ENCODE measurements around the gene EME2. TPM values are rescaled to one million over a fixed set of nuclear protein-coding genes. Genes with fewer than 3 reads are reported as not detected.

The EME2 gene
- total and polyA plus RNA-seq, 2 of the 13 experiments (the other 11 are each of a cell fraction or from before 2014, with no cell fraction given), result 4.4 to 7.6 TPM

GRCh38 chr16:1779741-1780676 is 7.4 kb downstream of the EME2 start:
- Histone ChIP-seq H2AFZ (ENCODE audit: low read length) (no peak overlapping the region), H3K4me2 (ENCODE audit: low read depth, low read length) (no peak overlapping the region), H3K4me3 (replicated peaks in 1 of 3; ENCODE audit: insufficient read depth in 1 of 3, low read depth in 2 of 3, low read length in 3 of 3) (no peak overlapping the region), H3K27me3 (ENCODE audit: control insufficient read depth in 1 of 2, insufficient read depth in 2 of 2, low read length in 2 of 2) (peaks cover 0 to 2% of the 10 kb centered on the region in 2 experiments; a peak in 1 of 5 replicates), H3K9ac (ENCODE audit: insufficient read depth, low read depth, low read length) (no peak overlapping the region), H4K20me1 (ENCODE audit: insufficient read depth, low read length) (peaks cover 4% of the 10 kb centered on the region; the same call in 1 of the 2 replicates), H3K9me3 (ENCODE audit: low read length) (no peaks in the 10 kb centered on the region), H3K79me2 (ENCODE audit: insufficient read depth, low read length) (peaks cover 19% of the 10 kb centered on the region), H3K36me3 (replicated peaks in 1 of 2; ENCODE audit: control insufficient read depth in 1 of 2, insufficient read depth in 2 of 2, low read length in 2 of 2) (peaks cover 5 to 13% of the 10 kb centered on the region in 2 experiments; a peak in 3 of 5 replicates), H3K4me1 (ENCODE audit: insufficient read depth, low read length) (peaks cover 23% of the 10 kb centered on the region), H3K27ac (ENCODE audit: extremely low read length, insufficient read depth, low read length) (no peak overlapping the region)
- TF ChIP-seq AGO1 (IDR thresholded peaks at IDR 0.05; ENCODE audit: low read depth, low read length, poor library complexity, severe bottlenecking) (peak; percentile 97), AGO2 (optimal IDR thresholded peaks at IDR 0.05; ENCODE audit: low read depth, low read length) (peak; percentile 96), RBFOX2 (IDR thresholded peaks at IDR 0.05; ENCODE audit: low read depth, low read length) (peak; percentile 75), POLR2A (IDR thresholded peaks at IDR 0.05; ENCODE audit: insufficient read depth in 1 of 2, low read depth in 2 of 2, low read length in 2 of 2) (peak in 1 of 2 experiments; percentile 56; a peak in 2 of 4 replicates), MIER2 (CRISPR knock-in tag; IDR thresholded peaks at IDR 0.05) (no peak), ZNF333 (CRISPR knock-in tag; IDR thresholded peaks at IDR 0.05; ENCODE audit: borderline replicate concordance) (no peak), ATF3 (CRISPR knock-in tag; IDR thresholded peaks at IDR 0.05) (no peak), SSRP1 (CRISPR knock-in tag; IDR thresholded peaks at IDR 0.05) (0 out of 2 replicates have a peak, but pooled peaks have one; percentile 41), POLR2G (IDR thresholded peaks at IDR 0.05; ENCODE audit: low read depth, low read length) (0 out of 2 replicates have a peak, but pooled peaks have one; percentile 41)
- no peak for DNase-seq (ENCODE audit: low spot score)
- BruUV-seq (replicated peaks), result TSS peak; percentile 49
- no peak for ATAC-seq
- FAIRE-seq, result no peak
- ChIA-PET CTCF (ENCODE audit: low intra/inter-chr PET ratio, low total read pairs) (no interaction called here), POLR2A (interaction anchor here (1.2 to 1.6 kb wide), 4 partner anchors 14 to 160 kb away, joined by 3 to 5 read pairs (median 4); partner anchors contain the start of gene IGFALS)
- in situ Hi-C loops (cut with HindIII; ENCODE audit: extremely low pct_ligation_motif_present, low pct_unique_long_range_greater_than_20kb), result loop anchor here (5.0 kb wide), 1 partner anchor 42 kb away; no protein-coding TSS in a partner anchor
- 99% methylated on average over 4 of the region's 27 CpGs for WGBS (ENCODE audit: low lambda C conversion rate)
- intact Hi-C loops (cut with micrococcal nuclease; ENCODE audit: unreplicated experiment), result loop anchor here (5.0 kb wide), 1 partner anchor 47 kb away; the partner anchor contains the start of genes FAHD1 and HAGH

Measured in HepG2 (cell line).